HepG2 (cell line): Measurements from ENCODE around the gene MPIG6B. TPM values are rescaled to one million over a fixed set of nuclear protein-coding genes. Genes with fewer than 3 reads are reported as not detected.
A peak's percentile ranks its signal among the peaks of the same experiment; 100 is the strongest.

ENCODE experiments used
- ATAC-seq: fragments of 200-7000 bp; cut with Tn5 transposase; 3 replicates; pipeline ENCODE4 v1.9.1; 2020; ENCODE audit warnings: mild to moderate bottlenecking, moderate library complexity
- BruUV-seq: library from RNA; stranded (reverse); fragments of 400-500 nt; replicated peaks from 2 replicates; lab custom pipeline; 2021; lab: Mats Ljungman, UMichigan
- CTCF ChIA-PET: fragments of 300-600 bp; formaldehyde crosslinking; extraction: SDS; loops from one replicate; lab custom pipeline; 2021; ENCODE audit warnings: low total read pairs, inconsistent platforms, low intra/inter-chr PET ratio; lab: Yijun Ruan, JAX
- POLR2A ChIA-PET: fragments of 350-600 bp; sonication (Branson Sonifier 250); formaldehyde crosslinking; loops from one replicate; lab custom pipeline; 2020; ENCODE audit warnings: antibody characterized with exemption, inconsistent platforms; lab: Yijun Ruan, JAX
- DNase-seq: peaks from one replicate; pipeline ENCODE4 v3.0.0-alpha.2; 2015; ENCODE audit warnings: low spot score
- FAIRE-seq: peaks from 3 replicates; lab custom pipeline; 2011; peaks lifted over from hg19 to GRCh38; lab: Jason Lieb, UNC
- H2AFZ ChIP-seq: one replicate; pipeline ENCODE4 v1.6.1; 2011; ENCODE audit warnings: low read length, inconsistent platforms
- H3K27ac ChIP-seq: fragments of 300-600 bp; 3 replicates; pipeline ENCODE4 v1.8.0; 2011; ENCODE audit warnings: mixed run types, mild to moderate bottlenecking, mixed read lengths, low read length, inconsistent platforms; ENCODE audit not compliant: insufficient read depth; ENCODE audit errors: extremely low read length
- H3K27me3 ChIP-seq, 2 experiments: fragments of 200-600 bp in 1 of 2; 2 replicates in 1 of 2; 3 replicates in 1 of 2; pipeline versions ENCODE4 v1.6.0 to v1.8.0; 2011; ENCODE audit warnings: low read length in 2 of 2, mild to moderate bottlenecking in 2 of 2, moderate library complexity in 2 of 2, inconsistent platforms in 1 of 2; ENCODE audit not compliant: insufficient read depth in 2 of 2, control insufficient read depth in 1 of 2
- H3K36me3 ChIP-seq, 2 experiments: fragments of 200-600 bp in 1 of 2; replicated peaks in 1 of 2; 2 replicates in 1 of 2; 3 replicates in 1 of 2; pipeline versions ENCODE4 v1.5.1 to v1.8.0; 2011; ENCODE audit warnings: low read length in 2 of 2, inconsistent platforms in 1 of 2; ENCODE audit not compliant: insufficient read depth in 2 of 2, control insufficient read depth in 1 of 2
- H3K4me1 ChIP-seq: 2 replicates; pipeline ENCODE4 v1.5.1; 2012; ENCODE audit warnings: low read length, inconsistent platforms; ENCODE audit not compliant: insufficient read depth
- H3K4me2 ChIP-seq: 2 replicates; pipeline ENCODE4 v1.6.0; 2011; ENCODE audit warnings: low read depth, low read length, inconsistent platforms
- H3K4me3 ChIP-seq, 3 experiments: fragments of 200-600 bp in 1 of 3; sonication (generic), shearing (Covaris generic) in 1 of 3; replicated peaks in 1 of 3; 2 replicates each; pipeline ENCODE4 v1.5.1; 2011 to 2016; ENCODE audit warnings: low read length in 3 of 3, inconsistent platforms in 2 of 3, low read depth in 2 of 3, mild to moderate bottlenecking in 2 of 3, control low read depth in 1 of 3, mixed read lengths in 1 of 3; ENCODE audit not compliant: insufficient read depth in 1 of 3
- H3K79me2 ChIP-seq: one replicate; pipeline ENCODE4 v1.6.1; 2011; ENCODE audit warnings: low read length, inconsistent platforms; ENCODE audit not compliant: insufficient read depth
- H3K9ac ChIP-seq: 2 replicates; pipeline ENCODE4 v1.6.0; 2011; ENCODE audit warnings: mild to moderate bottlenecking, low read depth, low read length, inconsistent platforms; ENCODE audit not compliant: insufficient read depth
- H3K9me3 ChIP-seq: 2 replicates; pipeline ENCODE4 v1.5.1; 2012; ENCODE audit warnings: mild to moderate bottlenecking, low read length
- H4K20me1 ChIP-seq: 2 replicates; pipeline ENCODE4 v1.6.0; 2011; ENCODE audit warnings: inconsistent platforms, mild to moderate bottlenecking, low read length, moderate library complexity; ENCODE audit not compliant: insufficient read depth
- EHMT2 ChIP-seq: fragments of 200-600 bp; sonication (generic); IDR thresholded peaks from 2 replicates; pipeline ENCODE4 v1.7.0; 2017; ENCODE audit warnings: antibody characterized with exemption, low read depth, low read length, borderline replicate concordance
- ELF4 ChIP-seq: sonication (generic); formaldehyde crosslinking; IDR thresholded peaks from 2 replicates; pipeline ENCODE4 v1.5.0; 2020; ENCODE audit warnings: missing genetic modification reagents, mild to moderate bottlenecking, moderate library complexity, borderline replicate concordance
- HBP1 ChIP-seq: IDR thresholded peaks from 2 replicates; pipeline ENCODE4 v1.6.1; 2016; ENCODE audit warnings: low read depth, control low read depth
- HNRNPH1 ChIP-seq: fragments of 200-400 bp; formaldehyde crosslinking; optimal IDR thresholded peaks from 2 replicates; pipeline ENCODE3; 2017; ENCODE audit warnings: mild to moderate bottlenecking, low read depth, low read length
- MIXL1 ChIP-seq: IDR thresholded peaks from 2 replicates; pipeline ENCODE4 v1.6.1; 2016
- NFATC3 ChIP-seq: sonication (generic); formaldehyde crosslinking; IDR thresholded peaks from 2 replicates; pipeline ENCODE4 v1.5.1; 2020; ENCODE audit warnings: mild to moderate bottlenecking, missing genetic modification reagents
- RBFOX2 ChIP-seq: fragments of 200-400 bp; formaldehyde crosslinking; IDR thresholded peaks from 2 replicates; pipeline ENCODE4 v1.6.1; 2017; ENCODE audit warnings: low read depth, mild to moderate bottlenecking, low read length
- RFXANK ChIP-seq: IDR thresholded peaks from 2 replicates; pipeline ENCODE4 v1.6.1; 2016
- TEAD2 ChIP-seq: sonication (generic); formaldehyde crosslinking; IDR thresholded peaks from 2 replicates; pipeline ENCODE4 v1.9.0; 2021; ENCODE audit warnings: missing genetic modification reagents
- ZBTB14 ChIP-seq: sonication (generic); formaldehyde crosslinking; IDR thresholded peaks from 2 replicates; pipeline ENCODE4 v1.4.0; 2020; ENCODE audit warnings: missing genetic modification reagents
- ZNF292 ChIP-seq: sonication (generic); formaldehyde crosslinking; IDR thresholded peaks from 2 replicates; pipeline ENCODE4 v1.8.1; 2022; ENCODE audit warnings: mild to moderate bottlenecking, low read depth, missing genetic modification reagents, borderline replicate concordance
- ZNF33A ChIP-seq: sonication (generic); formaldehyde crosslinking; IDR thresholded peaks from 2 replicates; pipeline ENCODE4 v1.5.1; 2020; ENCODE audit warnings: missing genetic modification reagents, mild to moderate bottlenecking, moderate library complexity, borderline replicate concordance
- ZNF367 ChIP-seq: sonication (generic); formaldehyde crosslinking; IDR thresholded peaks from 2 replicates; pipeline ENCODE4 v1.4.0; 2020; ENCODE audit warnings: missing genetic modification reagents, borderline replicate concordance
- ZNF383 ChIP-seq: sonication (generic); formaldehyde crosslinking; IDR thresholded peaks from 2 replicates; pipeline ENCODE4 v1.4.0; 2020; ENCODE audit warnings: missing genetic modification reagents, mild to moderate bottlenecking, borderline replicate concordance
- ZNF468 ChIP-seq: sonication (generic); formaldehyde crosslinking; IDR thresholded peaks from 2 replicates; pipeline ENCODE4 v1.8.0; 2022; ENCODE audit warnings: mild to moderate bottlenecking, moderate library complexity, missing genetic modification reagents
- ZNF598 ChIP-seq: sonication (generic); formaldehyde crosslinking; IDR thresholded peaks from 2 replicates; pipeline ENCODE4 v1.5.1; 2020; ENCODE audit warnings: mild to moderate bottlenecking, missing genetic modification reagents, borderline replicate concordance
- WGBS: methylation state at CpG from one replicate; pipeline ENCODE4 v1.1.6; 2017; ENCODE audit warnings: low lambda C conversion rate; 5-methylcytosine and 5-hydroxymethylcytosine counted together
- in situ Hi-C: cut with HindIII; loops from 2 replicates; pipeline ENCODE4 v1.10.0; 2017; ENCODE audit warnings: low pct_unique_long_range_greater_than_20kb; ENCODE audit not compliant: extremely low pct_ligation_motif_present
- intact Hi-C: fragments of 100-400 bp; cut with micrococcal nuclease; formaldehyde crosslinking; loops from one replicate; pipeline ENCODE4 v1.10.0; 2022; ENCODE audit not compliant: unreplicated experiment
- polyA plus RNA-seq, 8 experiments: library from polyadenylated mRNA; depleted of rRNA in 3 of 8; stranded (reverse) in 7 of 8; unstranded in 1 of 8; fragments of >200 nt; fragmentation: Illumina TruSeq in 4 of 8; extraction: Trizol in 4 of 8; gene quantifications; 2 replicates each; pipeline versions ENCODE4 v1.2.1 to v1.2.3, GENCODE V29; 2011 to 2016; ENCODE audit warnings: low read depth in 4 of 8, missing spikeins in 1 of 8, mixed read lengths in 1 of 8; ENCODE audit not compliant: insufficient read depth in 1 of 8
- total RNA-seq, 5 experiments: library from RNA; depleted of rRNA; stranded (reverse); fragments of >200 nt; fragmentation: Illumina TruSeq; extraction: Trizol; gene quantifications; 2 replicates each; pipeline ENCODE4 v1.2.3, GENCODE V29; 2016; ENCODE audit warnings: low read depth in 1 of 5
- TF ChIP-seq, protein P1 (sequence below): sonication (generic); formaldehyde crosslinking; IDR thresholded peaks from 2 replicates; pipeline ENCODE4 v1.4.0; 2020; ENCODE audit warnings: mild to moderate bottlenecking, missing genetic modification reagents
- TF ChIP-seq, protein P2 (sequence below): sonication (generic); formaldehyde crosslinking; IDR thresholded peaks from 2 replicates; pipeline ENCODE4 v1.5.0; 2020; ENCODE audit warnings: mild to moderate bottlenecking, missing genetic modification reagents, moderate library complexity

Gene MPIG6B
- total and polyA plus RNA-seq, 2 of the 13 experiments (the other 11 are each of a cell fraction or from before 2014, with no cell fraction given) = not detected

GRCh38 chr6:31737991-31738979 lies 15.1 kb downstream of the MPIG6B start:
- peak overlapping the region; percentile 98 for H3K4me2 ChIP-seq
- H3K4me3 ChIP-seq = peak overlapping the region; percentile 48 to 92 (median 92)
- POLR2A ChIA-PET = interaction anchor here (0.8 to 11.3 kb wide), 60 partner anchors 9 to 1233 kb away, joined by 3 to 279 read pairs (median 8); partner anchors contain the start of genes ABHD16A, APOM, ATF6B and BAG6
- CTCF ChIA-PET = interaction anchor here (1.7 kb wide), 1 partner anchor 9 kb away, joined by 4 read pairs; the partner anchor contains the start of gene DDAH2
- TSS peak; percentile 60 for BruUV-seq
- intact Hi-C loops (loop anchor here (1.0 to 5.0 kb wide), 4 partner anchors 9 to 97 kb away; partner anchors contain the start of genes ABHD16A, DDAH2 and LSM2), in situ Hi-C loops (no loop called here)
- H4K20me1 ChIP-seq = peaks cover 16% of the 10 kb centered on the region; the same call in 1 of the 2 replicates
- H3K4me1 ChIP-seq = peaks cover 58% of the 10 kb centered on the region
- H3K36me3 ChIP-seq = peaks cover 7 to 22% of the 10 kb centered on the region in 2 experiments
- ATAC-seq = peak; percentile 25
- no peak overlapping the region for H2AFZ ChIP-seq
- WGBS = 1% methylated on average over 6 of the region's 6 CpGs
- no peaks in the 10 kb centered on the region for H3K9me3 ChIP-seq
- DNase-seq = peak; percentile 97
- H3K9ac ChIP-seq = peak overlapping the region; percentile 98
- H3K27ac ChIP-seq = peak overlapping the region; percentile 99
- H3K79me2 ChIP-seq = peaks cover 38% of the 10 kb centered on the region
- no peaks in the 10 kb centered on the region; a peak in 1 of 5 replicates for H3K27me3 ChIP-seq
- FAIRE-seq = peak; percentile 98
- TF ChIP-seq RBFOX2 (peak; percentile 75), ELF4 (CRISPR knock-in tag) (0 out of 2 replicates have a peak, but pooled peaks have one; percentile 29), ZNF468 (CRISPR knock-in tag) (peak; percentile 81; the same call in 1 of the 2 replicates), ZNF33A (no peak), MIXL1 (CRISPR knock-in tag) (peak; percentile 86), ZNF292 (CRISPR knock-in tag) (no peak; the same call in 1 of the 2 replicates), NFATC3 (no peak), ZNF367 (CRISPR knock-in tag) (no peak), HNRNPH1 (no peak), ZNF598 (CRISPR knock-in tag) (0 out of 2 replicates have a peak, but pooled peaks have one; percentile 15), HBP1 (CRISPR knock-in tag) (no peak), RFXANK (no peak), ZNF383 (CRISPR knock-in tag) (no peak; the same call in 1 of the 2 replicates), EHMT2 (no peak), TEAD2 (CRISPR knock-in tag) (no peak), ZBTB14 (CRISPR knock-in tag) (peak; percentile 31; the same call in 1 of the 2 replicates)
- TF ChIP-seq, protein P1, sequence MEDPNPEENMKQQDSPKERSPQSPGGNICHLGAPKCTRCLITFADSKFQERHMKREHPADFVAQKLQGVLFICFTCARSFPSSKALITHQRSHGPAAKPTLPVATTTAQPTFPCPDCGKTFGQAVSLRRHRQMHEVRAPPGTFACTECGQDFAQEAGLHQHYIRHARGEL = no peak
- TF ChIP-seq, protein P2, sequence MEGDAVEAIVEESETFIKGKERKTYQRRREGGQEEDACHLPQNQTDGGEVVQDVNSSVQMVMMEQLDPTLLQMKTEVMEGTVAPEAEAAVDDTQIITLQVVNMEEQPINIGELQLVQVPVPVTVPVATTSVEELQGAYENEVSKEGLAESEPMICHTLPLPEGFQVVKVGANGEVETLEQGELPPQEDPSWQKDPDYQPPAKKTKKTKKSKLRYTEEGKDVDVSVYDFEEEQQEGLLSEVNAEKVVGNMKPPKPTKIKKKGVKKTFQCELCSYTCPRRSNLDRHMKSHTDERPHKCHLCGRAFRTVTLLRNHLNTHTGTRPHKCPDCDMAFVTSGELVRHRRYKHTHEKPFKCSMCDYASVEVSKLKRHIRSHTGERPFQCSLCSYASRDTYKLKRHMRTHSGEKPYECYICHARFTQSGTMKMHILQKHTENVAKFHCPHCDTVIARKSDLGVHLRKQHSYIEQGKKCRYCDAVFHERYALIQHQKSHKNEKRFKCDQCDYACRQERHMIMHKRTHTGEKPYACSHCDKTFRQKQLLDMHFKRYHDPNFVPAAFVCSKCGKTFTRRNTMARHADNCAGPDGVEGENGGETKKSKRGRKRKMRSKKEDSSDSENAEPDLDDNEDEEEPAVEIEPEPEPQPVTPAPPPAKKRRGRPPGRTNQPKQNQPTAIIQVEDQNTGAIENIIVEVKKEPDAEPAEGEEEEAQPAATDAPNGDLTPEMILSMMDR = peak; percentile 44
